Small intestine (tissue), 7 donors: ENCODE measurements around the gene GALNT17. TPM values are rescaled to one million over a fixed set of nuclear protein-coding genes. Genes with fewer than 3 reads are reported as not detected.

Experiments used
- DNase-seq, 2 donors: peaks; one replicate each; pipeline versions ENCODE4 v3.0.0 to v3.0.0-alpha.2; 2013
- FAIRE-seq: peaks from 2 replicates; lab custom pipeline; 2012; peaks lifted over from hg19 to GRCh38; lab: Jason Lieb, UNC
- H3K27ac ChIP-seq, 3 donors: one replicate each; pipeline ENCODE4 v1.5.1; 2013; ENCODE audit warnings: low read length in 2 of 3, mild to moderate bottlenecking in 2 of 3, control low read depth in 1 of 3, inconsistent platforms in 1 of 3, low read depth in 1 of 3, moderate library complexity in 1 of 3
- H3K27me3 ChIP-seq, 3 donors: one replicate each; pipeline ENCODE4 v1.6.1; 2013; ENCODE audit warnings: low read length in 3 of 3, inconsistent platforms in 1 of 3; ENCODE audit not compliant: control insufficient read depth in 3 of 3, insufficient read depth in 3 of 3
- H3K36me3 ChIP-seq, 3 donors: one replicate each; pipeline ENCODE4 v1.6.1; 2013; ENCODE audit warnings: low read length in 3 of 3, inconsistent platforms in 1 of 3, low read depth in 1 of 3, mild to moderate bottlenecking in 1 of 3, moderate library complexity in 1 of 3; ENCODE audit not compliant: control insufficient read depth in 3 of 3, insufficient read depth in 2 of 3
- H3K4me1 ChIP-seq, 3 donors: one replicate each; pipeline ENCODE4 v1.6.1; 2013; ENCODE audit warnings: low read length in 2 of 3, inconsistent platforms in 1 of 3, low read depth in 1 of 3, mild to moderate bottlenecking in 1 of 3, moderate library complexity in 1 of 3; ENCODE audit not compliant: control insufficient read depth in 3 of 3, insufficient read depth in 2 of 3
- H3K4me3 ChIP-seq, 3 donors: one replicate each; pipeline ENCODE4 v1.5.1; 2013; ENCODE audit warnings: low read length in 3 of 3, control low read depth in 1 of 3, inconsistent platforms in 1 of 3, low read depth in 1 of 3, mild to moderate bottlenecking in 1 of 3, moderate library complexity in 1 of 3
- H3K9me3 ChIP-seq, 2 donors: one replicate each; pipeline ENCODE4 v1.6.1; 2013; ENCODE audit warnings: low read depth in 1 of 2, low read length in 1 of 2; ENCODE audit not compliant: control insufficient read depth in 2 of 2, insufficient read depth in 1 of 2
- WGBS, 3 donors: extraction: QIAGEN DNeasy Blood & Tissue Kit; methylation state at CpG; one replicate each; pipeline ENCODE4 v1.1.7; 2013; 5-methylcytosine and 5-hydroxymethylcytosine counted together
- polyA plus RNA-seq, 4 donors: library from polyadenylated mRNA; stranded (reverse) in 3 of 4; unstranded in 1 of 4; fragments of 200-250 nt in 3 of 4; fragments of 120-200 nt in 1 of 4; gene quantifications; one replicate each; pipeline versions ENCODE4 v1.2.1 to v1.2.3, GENCODE V29; 2013
- donor health status: healthy with polysubstance abuse.
- donor health status: control.
- donor health status: control.
- donor health status: Bipolar disorder and iron deficiency.
- donor health status: healthy.

The GALNT17 gene
- polyA plus RNA-seq, 4 donors, result 0.34 to 2.9 (median 0.54) TPM; not detected in 1

GRCh38 chr7:71541707-71542353, 409.9 kb downstream of the GALNT17 start:
- Histone ChIP-seq H3K27me3 (no peaks in the 10 kb centered on the region), H3K9me3 (no peaks in the 10 kb centered on the region), H3K36me3 (no peaks in the 10 kb centered on the region), H3K27ac (no peak overlapping the region), H3K4me1 (no peaks in the 10 kb centered on the region), H3K4me3 (no peak overlapping the region)
- DNase-seq, result no peak
- no peak for FAIRE-seq
- 83 to 87% (median 85%) methylated on average over 11 of the region's 11 CpGs for WGBS, 3 donors

GRCh38 chr7:71543396-71543795, 411.5 kb downstream of the GALNT17 start:
- FAIRE-seq (no peak), DNase-seq (no peak)
- Histone ChIP-seq H3K36me3 (no peaks in the 10 kb centered on the region), H3K9me3 (no peaks in the 10 kb centered on the region), H3K4me3 (no peak overlapping the region), H3K27me3 (no peaks in the 10 kb centered on the region), H3K27ac (no peak overlapping the region), H3K4me1 (no peaks in the 10 kb centered on the region)
- WGBS, 3 donors, result 11 to 28% (median 25%) methylated on average over 5 of the region's 5 CpGs

GRCh38 chr7:71544816-71545215, 412.9 kb downstream of the GALNT17 start:
- Histone ChIP-seq H3K27ac (no peak overlapping the region), H3K36me3 (no peaks in the 10 kb centered on the region), H3K4me3 (no peak overlapping the region), H3K27me3 (no peaks in the 10 kb centered on the region), H3K4me1 (no peaks in the 10 kb centered on the region), H3K9me3 (peaks cover 0 to 2% of the 10 kb centered on the region in 2 donors)
- FAIRE-seq (no peak), DNase-seq (no peak)
- WGBS, 3 donors, result 62 to 73% (median 67%) methylated on average over 5 of the region's 5 CpGs

GRCh38 chr7:71547426-71547825, 415.5 kb downstream of the GALNT17 start:
- WGBS, 3 donors, result 83 to 86% (median 83%) methylated on average over 6 of the region's 6 CpGs
- peaks cover 0 to 2% of the 10 kb centered on the region in 2 donors for H3K9me3 ChIP-seq
- H3K27me3 ChIP-seq, result no peaks in the 10 kb centered on the region
- H3K4me3 ChIP-seq, result no peak overlapping the region
- H3K4me1 ChIP-seq, result no peaks in the 10 kb centered on the region
- no peak overlapping the region for H3K27ac ChIP-seq
- DNase-seq, result no peak
- no peak for FAIRE-seq
- H3K36me3 ChIP-seq, result no peaks in the 10 kb centered on the region

GRCh38 chr7:71548746-71549145, 416.8 kb downstream of the GALNT17 start:
- Histone ChIP-seq H3K9me3 (peaks cover 0 to 2% of the 10 kb centered on the region in 2 donors), H3K27ac (no peak overlapping the region), H3K36me3 (no peaks in the 10 kb centered on the region), H3K4me1 (no peaks in the 10 kb centered on the region), H3K4me3 (no peak overlapping the region), H3K27me3 (no peaks in the 10 kb centered on the region)
- 78 to 84% (median 80%) methylated on average over 3 of the region's 3 CpGs for WGBS, 3 donors
- FAIRE-seq (no peak), DNase-seq (no peak)

- Histone ChIP-seq H3K4me1 (no peaks in the 10 kb centered on the region), H3K4me3 (no peak overlapping the region), H3K27ac (no peak overlapping the region), H3K27me3 (no peaks in the 10 kb centered on the region), H3K9me3 (peaks cover 0 to 2% of the 10 kb centered on the region in 2 donors), H3K36me3 (no peaks in the 10 kb centered on the region)
- DNase-seq (no peak), FAIRE-seq (no peak)
- 37 to 63% (median 47%) methylated on average over 1 of the region's 1 CpG for WGBS, 3 donors
These were observed 421.4 kb downstream of the GALNT17 start for GRCh38 chr7:71553306-71553705.

- Histone ChIP-seq H3K27ac (no peak overlapping the region), H3K4me1 (no peaks in the 10 kb centered on the region), H3K36me3 (no peaks in the 10 kb centered on the region), H3K9me3 (no peaks in the 10 kb centered on the region), H3K4me3 (no peak overlapping the region), H3K27me3 (no peaks in the 10 kb centered on the region)
- WGBS, 3 donors, result 85 to 94% (median 92%) methylated on average over 8 of the region's 8 CpGs
- no peak for FAIRE-seq
- DNase-seq, result no peak
These were observed 423.8 kb downstream of the GALNT17 start for GRCh38 chr7:71555758-71556157.

- FAIRE-seq (no peak), DNase-seq (no peak)
- Histone ChIP-seq H3K36me3 (no peaks in the 10 kb centered on the region), H3K4me1 (no peaks in the 10 kb centered on the region), H3K27ac (no peak overlapping the region), H3K27me3 (no peaks in the 10 kb centered on the region), H3K4me3 (no peak overlapping the region), H3K9me3 (no peaks in the 10 kb centered on the region)
- WGBS, 3 donors, result 51 to 60% (median 59%) methylated on average over 6 of the region's 6 CpGs
These were observed 427.1 kb downstream of the GALNT17 start for GRCh38 chr7:71558806-71559613.
